Stimulated activated CD8-positive, alpha-beta memory T cell treated with anti-CD3 and anti-CD28 coated beads, Interleukin-15, amount 100 ng/mL, for 24 hours (primary cell): Measurements from ENCODE around the gene EPS8L2.
"Not testable (repeated sequence)": the region's sequence is repeated elsewhere in the genome, so short reads cannot be mapped to it uniquely, and the experiment has no call there.

Experiments used
- DNase-seq: peaks from one replicate; pipeline ENCODE4 v3.0.0-alpha.2; 2020; ENCODE audit warnings: low read depth

Gene EPS8L2

DNA sequence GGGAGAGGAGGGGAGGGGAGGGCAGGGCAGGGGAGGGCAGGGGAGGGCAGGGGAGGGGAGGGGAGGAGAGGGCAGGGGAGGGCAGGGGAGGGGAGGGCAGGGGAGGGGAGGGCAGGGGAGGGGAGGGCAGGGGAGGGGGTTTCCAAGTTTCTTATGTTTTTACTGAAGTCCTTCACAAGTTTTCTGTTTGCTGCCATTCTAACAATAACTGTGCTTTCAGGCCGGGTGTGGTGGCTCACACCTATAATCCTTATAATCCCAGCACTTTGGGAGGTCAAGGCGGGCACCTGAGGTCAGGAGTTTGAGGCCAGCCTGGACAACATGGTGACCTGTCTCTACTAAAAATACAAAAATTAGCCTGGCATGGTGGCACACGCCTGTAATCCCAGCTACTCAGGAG lies 15.8 kb upstream of the EPS8L2 start:
- DNase-seq, result not testable (repeated sequence)

DNA sequence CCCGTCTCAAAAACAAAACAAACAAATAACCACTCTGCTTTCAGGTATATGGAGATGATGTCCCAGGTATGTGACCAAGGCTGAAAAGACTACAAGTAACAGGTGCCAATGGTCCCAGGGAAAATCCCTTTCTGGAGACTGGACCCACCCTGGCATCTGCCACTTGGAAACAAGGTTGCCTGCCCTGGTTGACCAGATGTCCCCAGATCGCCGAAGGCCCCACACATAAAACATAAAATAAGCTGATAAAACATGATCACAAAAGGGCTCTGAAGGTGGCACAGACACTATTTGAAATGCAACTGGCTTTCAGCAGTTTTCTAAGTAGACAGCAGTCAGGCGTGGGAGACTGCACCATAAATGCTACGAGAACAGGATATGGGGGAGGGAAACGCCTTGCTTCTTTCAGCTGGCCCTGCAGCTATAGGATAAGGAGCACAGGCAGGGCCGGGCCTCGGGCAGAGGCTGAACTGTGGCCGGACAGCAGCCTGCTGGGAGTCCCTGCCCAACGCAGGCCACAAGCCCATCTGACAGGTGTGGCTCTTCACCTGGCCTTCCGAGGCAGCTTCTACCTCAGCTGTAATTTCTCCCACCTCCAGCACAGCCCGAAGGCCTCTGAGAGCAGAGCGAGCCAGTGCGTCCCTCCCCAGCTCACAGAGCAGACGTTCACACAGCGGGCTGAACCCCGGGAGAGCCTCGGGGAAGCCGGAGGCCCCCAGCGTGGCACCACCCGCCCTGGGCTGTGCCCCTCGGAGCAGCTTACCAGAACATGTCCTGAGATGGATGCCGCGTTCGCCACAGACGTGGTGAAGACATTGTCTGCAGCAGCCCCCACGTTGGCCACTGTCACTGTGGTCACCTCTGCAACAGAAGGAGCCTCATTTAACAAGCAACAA lies 15.0 kb upstream of the EPS8L2 start:
- DNase-seq, result no peak

DNA sequence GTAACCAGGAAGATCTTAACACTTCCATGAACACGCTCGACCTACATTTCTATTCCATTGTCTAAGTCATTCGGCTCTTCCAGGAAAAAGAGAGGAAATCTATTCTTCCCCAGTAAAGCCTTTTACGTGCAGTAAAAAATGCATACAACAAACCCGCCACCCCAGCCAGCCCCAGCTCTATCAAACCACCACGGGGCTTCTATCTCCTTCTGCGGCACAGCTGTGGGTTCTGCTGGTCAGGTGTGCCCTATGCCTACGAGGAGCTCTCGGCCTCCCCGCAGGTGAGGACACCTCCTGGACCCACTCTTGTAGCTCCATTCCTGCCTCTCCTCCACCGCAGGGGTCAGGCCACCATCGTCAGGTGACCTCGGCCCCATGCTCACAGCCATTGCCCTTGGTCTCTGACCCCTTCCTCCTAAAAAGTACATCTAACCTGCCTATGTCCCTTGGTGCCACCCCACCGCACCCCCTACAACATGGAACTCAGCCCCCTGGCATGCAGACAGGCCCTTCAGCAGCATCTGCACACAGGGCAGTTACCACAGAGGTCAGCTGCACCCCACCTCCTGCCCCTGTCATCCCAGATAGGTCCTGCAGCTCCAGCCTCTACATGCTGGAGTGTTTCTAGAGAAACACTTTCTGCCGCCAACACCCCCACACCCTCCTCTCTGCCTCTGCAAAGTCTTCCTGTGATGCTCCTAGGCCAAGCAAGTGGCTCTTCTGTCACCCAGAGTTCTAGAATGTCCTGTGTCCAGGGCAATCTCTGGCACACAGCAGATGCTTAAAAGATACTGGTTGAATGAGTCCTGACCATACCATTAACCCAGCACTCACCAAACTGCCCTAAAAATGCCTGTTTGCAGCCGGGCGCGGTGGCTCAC lies 14.1 kb upstream of the EPS8L2 start:
- no peak for DNase-seq

DNA sequence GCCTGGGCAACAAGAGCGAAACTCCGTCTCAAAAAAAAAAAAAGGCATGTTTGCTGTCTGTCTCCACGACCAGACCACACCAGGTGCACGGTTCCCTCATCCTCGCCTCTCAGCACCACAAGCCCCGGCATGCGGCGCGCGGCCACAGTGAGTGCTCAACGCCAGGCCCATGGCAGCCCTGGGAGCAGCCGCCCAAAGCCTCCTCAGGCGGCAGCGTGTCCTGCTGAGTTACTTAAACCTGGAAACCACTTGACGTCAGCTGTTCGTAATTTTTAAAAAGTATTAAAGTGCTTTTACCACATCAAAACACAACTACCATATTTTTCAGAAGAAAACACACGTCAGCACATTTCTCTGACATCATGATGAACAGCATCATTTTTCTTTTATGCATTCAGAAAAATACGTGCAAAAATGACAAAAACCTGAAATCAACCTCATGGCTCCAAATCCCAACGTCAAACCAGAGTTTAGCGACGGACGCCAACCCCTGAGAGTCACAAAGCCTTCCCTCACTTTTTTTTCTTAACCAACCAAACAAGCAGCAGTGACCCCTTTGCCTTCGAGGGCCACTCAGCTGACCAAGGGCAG lies 13.1 kb upstream of the EPS8L2 start:
- no peak for DNase-seq

DNA sequence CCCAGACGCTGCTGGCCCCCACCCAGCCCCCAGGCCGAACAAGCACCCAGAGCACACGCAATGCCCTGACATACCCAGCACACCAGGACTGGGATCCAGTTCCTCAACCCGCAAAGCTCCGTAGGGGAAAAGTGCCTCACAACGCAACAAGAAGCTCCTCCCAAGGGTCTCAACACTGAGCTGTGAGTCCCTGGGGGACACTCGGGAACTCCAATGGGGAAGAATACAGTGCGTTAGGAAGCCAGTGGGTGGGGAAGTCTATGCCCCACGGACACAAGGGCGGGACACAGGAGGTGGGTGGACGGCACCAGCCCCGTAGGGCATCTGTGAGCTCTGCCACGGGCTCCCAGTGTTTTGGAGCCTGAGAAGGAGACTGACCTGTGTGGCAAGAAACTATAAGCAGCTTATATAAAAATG lies 12.6 kb upstream of the EPS8L2 start:
- DNase-seq, result no peak

DNA sequence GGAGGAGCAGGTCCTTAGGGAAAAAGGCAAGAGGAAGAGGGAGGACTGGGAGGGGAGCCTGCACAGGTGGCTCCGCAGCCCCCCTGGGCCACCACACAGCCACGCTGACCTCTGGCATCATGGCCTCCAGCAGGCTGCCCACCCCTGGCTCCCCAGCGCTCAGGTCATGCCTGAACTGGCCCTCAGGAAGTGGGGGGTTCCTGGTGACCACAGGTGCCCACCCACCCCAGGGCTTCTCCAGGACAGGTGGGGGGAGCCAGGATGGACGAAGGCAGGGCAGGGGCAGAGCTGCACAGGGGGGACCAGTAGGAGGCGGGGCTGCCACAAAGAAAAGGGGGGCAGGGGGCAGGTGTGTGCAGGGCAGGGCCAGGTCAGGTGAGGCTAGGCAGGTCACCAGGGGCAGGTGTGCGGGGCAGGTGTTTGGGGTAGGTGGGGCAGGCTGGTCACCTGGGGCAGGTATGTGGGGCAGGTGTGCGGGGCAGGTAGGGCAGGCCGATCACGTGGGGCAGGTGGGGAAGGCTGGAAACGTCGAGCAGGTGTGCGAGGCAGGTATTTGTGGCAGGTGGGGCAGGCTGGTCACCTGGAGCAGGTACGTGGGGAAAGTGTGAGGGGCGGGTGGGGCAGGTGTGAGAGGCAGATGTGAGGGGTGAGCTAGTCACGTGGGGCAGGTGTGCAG lies 12.0 kb upstream of the EPS8L2 start:
- no peak for DNase-seq

DNA sequence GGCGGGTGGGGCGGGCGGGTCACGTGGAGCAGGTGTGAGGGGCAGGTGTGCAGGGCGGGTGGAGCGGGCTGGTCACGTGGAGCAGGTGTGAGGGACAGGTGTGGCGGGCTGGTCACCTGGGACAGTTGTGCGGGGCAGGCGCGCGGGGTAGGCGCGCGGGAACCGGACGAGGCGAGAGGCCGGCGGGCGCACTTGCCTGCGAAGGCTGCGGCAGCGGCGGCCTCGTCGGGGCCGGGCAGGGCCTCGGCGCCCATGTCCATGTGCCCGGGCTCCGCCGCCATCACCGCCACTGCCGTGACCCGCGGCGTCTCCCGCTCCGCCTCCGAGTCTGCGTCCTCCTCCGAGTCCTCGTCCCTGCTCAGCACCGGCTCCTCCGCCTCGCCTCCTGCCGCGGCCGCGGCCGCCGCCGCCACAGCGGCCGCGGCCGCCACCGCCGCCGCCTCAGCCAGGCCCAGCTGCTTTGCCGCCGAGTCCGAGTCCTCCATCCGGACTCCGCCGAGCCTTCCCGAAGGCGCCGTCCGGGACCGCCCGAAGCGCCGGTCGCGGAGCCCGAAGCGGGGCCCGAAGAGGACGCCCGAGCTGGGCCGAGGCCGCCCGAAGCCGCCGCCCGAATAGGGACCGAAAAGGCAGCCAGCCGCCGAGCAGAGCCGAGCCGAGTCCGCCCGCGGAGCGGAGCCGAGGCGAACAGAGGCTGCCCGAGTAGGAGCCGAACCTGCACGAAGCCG lies 11.3 kb upstream of the EPS8L2 start, which contains the start of gene DEAF1:
DEAF1 (minus strand) TSS at position 660 of the 725 bp plus-strand sequence; CDS start at position 485, 175 bp downstream.
- DNase-seq, result peak; percentile 96

DNA sequence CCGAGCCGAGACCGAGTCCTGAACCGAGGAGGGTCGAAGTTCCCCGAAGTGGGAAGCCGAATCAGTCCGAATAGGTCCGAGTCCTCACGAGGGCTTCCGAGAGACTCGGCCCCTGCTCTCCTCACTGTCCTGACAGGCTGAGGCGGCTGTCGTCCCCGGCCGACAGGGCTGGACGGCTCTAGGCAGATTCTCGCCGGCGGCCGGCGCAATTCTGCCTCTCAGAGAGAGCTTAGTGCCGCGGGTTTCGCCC lies 10.8 kb upstream of the EPS8L2 start:
- DNase-seq, result no peak

DNA sequence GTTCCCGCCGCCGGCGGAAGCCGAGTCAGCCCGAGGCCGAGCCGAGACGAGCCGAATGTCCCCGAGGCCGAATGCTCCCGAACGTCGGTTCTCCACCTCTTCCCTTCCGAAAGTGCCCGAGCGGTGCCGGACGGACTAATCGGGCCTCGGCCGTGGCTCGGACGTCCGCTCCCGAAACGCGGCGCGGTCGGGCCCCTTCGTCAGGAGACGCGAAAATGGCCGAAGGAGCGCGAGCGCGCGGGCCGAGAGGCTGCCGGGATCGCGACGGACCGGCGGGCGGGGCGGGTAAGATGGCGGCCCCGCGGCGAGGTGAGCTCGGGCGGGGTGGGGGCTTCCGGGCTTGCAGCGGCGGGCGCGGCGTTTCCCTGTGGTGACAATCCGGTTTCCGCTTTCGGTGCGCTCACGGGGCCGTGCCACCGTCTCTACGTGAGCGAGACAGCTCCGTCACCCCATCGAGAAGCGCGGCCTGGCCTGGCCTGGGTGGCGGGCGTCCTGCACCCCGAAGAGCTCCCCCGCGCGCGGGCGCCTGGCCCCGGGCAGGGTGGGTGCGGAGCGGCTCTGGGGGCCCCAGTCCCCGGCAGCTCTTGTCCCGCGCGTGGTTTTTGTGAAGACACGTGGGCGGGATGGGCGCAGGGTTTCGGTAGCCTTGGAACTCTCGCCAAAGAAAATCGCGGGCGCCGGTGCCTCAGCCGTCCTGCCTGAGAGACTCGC lies 10.3 kb upstream of the EPS8L2 start, which contains the start of gene TMEM80:
TMEM80 (plus strand) TSS at position 279 of the 711 bp plus-strand sequence; CDS start at position 291, 12 bp downstream.
- peak; percentile 89 for DNase-seq

DNA sequence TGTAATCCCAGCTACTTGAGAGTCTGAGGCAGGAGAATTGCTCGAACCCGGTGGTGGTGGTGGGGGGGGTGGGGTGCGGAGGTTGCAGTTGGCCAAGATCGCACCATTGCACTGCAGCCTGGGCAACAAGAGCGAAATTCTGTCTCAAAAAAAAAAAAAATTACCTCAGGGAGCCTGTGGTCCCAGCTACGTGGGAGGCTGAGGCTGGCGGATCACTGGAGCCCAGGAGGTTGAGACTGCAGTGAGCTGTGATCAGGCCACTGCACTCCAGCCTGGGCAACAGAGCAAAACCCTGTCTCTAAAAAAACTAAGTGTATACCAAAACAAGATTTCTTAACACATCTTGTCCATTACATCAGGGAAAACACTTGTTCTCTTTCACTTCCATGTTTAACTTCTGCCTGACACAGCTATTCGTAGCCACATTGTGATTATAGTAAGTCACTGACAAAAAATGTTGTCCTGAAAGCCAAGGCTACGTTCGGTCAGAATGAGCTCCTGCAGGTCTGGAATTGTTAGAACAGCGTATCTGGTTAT lies 9.0 kb upstream of the EPS8L2 start:
- no peak for DNase-seq

DNA sequence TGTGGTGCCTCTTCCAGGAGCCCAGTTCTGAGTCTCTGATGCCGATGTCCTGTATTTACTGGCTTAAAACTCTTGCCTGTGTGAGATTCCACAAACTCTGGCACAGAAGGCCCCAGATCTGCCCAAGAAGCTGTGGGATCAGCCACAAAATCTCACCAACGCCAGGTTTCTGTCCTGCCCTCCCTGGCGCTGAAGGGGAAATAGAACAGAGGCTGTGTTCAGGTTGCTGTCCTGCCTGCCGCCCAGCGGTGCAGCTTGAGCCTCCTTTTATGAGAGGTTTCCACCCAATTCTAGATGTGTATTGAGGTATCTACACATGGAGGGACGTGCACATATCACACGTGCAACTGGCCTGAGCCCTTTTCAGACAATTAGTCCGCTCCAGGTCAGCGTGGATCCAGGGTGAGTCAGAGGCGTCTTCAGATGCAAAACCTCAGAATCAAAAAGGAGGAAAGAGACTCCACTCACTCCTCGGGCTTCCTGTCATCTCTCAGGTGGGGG lies 8.2 kb upstream of the EPS8L2 start:
- no peak for DNase-seq

DNA sequence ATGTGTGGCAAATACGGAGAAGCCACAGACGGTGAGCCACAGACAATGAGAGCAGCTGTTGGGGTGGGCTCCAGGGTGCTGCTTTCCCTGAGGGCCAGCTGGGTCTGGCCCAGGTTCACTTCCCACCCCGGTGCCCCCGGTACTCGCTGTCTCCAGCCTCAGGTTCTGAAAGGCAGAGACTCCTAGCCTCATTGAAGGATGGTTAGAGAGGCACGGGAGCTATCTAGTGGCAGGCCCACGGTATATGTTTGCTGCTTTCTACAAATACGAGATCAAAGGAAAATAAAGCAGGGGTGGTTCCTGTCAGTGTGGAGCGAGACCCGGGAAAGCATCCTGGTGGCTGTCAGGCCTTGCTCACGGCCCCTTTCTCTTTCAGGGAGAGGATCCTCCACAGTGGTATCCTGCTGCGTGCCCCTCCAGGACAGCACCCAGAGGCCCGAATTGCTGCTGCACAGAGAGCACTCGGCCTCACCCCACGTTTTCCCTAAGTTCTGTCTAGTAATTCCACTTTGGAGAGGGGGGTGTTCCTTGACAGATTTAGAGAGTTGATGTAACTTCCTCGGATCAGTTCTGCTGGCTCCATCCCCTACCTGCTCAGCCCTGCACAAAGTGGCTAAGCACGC lies 7.4 kb upstream of the EPS8L2 start:
- DNase-seq, result no peak

DNA sequence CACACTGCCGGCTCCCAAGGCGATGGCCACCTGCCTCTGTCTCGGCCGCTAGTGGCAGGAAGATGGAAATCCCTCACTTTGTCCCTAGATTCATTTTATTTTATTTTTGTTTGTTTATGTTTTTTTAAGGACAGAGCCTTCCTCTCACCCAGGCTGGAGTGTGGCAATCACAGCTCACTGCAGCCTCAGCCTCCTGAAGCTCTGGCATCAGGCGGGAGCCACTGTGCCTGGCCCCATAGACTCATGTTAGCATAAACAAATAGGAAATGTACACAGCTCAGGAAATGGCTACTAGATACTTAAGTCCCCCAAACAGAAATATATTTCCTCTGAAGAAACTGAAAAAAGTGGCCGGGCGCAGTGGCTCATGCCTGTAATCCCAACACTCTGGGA lies 6.9 kb upstream of the EPS8L2 start:
- no peak for DNase-seq

DNA sequence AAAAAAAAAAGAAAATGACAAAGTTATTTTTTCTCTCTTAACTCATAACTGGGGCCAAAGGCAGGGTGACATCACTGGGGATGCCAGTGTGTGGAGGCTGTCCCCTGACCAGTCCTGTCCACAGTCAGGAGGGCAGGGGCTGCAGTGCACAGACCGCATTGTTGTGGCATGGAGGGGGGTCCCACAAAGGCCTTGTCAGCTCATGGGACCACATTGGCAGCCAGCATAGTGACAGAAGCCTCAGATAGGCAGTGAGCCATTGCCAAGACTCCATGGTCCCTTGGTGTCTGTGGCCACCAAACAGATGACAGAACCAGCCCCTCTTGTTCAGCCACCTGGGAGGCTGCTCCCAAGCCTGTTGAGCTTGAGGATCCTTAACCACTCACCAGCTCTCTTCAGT lies 6.3 kb upstream of the EPS8L2 start:
- no peak for DNase-seq

DNA sequence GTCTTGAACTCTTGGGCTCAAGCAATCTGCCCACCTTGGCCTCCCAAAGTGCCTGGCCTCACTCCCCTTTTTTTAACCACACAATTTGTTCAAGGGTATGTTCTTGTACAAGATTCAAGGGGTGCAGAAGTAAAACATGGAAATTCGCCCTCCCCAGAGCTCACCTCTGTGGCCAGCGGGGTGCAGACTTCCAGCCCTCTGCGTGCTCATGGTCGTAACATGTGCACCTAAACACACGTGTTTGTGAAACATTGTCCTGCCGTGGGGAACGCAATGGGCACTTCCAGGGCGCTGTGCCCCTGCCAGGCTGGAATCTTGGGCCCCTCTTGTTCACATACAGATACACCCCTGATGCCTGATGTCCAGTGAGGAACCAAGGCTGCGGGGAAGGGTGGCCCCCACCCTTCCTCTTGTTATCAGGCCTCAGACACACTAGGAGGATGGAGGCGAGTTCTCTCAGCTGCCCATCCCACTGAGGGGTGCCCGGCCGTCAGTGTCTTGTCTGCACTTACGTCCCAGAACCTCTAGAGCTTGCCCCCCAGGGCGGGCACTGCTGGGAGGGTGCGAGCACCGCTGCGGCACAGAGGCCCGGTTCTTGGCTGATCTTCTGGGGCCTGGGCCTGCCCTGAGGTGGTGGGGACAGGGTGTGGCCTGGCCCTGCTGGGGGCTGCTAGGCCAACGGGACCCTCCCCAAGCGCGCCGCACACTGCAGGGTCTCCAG lies 4.1 kb upstream of the EPS8L2 start:
- no peak for DNase-seq

DNA sequence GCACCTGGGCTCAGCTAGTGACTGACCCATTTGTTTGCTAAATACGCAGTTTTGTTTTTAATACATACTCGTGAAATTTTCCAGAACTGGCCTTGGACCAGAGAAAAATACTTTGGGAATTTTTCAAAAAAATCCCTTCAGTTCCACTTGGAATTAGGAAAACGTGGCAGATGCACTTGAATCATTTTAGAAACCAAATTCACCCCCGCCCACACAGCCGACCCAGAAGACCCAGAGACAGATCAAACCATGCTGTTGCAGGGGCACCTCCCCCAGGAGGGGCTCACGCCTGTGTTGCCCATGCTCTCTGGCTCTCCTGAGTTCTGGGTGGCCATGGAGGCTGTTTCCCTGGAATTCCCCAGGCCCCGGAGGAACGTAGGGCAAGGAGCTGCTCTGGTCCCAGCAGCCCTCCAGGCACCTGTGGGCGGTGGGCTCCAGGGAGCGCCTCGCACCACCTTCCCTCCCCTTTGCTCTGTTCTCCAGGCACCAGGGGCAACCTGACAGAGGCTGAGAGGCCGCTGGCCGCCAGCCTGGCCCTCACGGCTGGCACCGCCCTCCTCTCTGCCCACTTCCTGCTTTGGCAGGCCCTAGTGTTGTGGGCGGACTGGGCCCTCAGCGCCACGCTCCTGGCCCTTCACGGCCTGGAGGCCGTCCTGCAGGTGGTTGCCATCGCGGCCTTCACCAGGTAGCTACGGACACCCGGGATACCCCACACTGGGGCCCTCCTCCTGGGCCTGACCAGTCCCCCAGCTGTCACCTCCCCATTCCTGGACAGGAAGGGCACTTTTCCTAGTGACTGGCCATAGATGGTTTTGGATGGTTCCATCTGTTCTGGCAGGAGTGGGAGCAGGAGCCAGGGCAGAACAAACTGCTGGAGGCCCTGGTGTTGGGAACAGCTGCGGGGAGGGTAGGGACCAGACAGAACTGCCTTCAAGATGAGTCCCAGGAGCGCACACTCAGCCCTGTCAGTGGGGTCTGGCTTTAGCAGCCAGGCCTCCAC lies 3.3 kb upstream of the EPS8L2 start:
- DNase-seq, result no peak

DNA sequence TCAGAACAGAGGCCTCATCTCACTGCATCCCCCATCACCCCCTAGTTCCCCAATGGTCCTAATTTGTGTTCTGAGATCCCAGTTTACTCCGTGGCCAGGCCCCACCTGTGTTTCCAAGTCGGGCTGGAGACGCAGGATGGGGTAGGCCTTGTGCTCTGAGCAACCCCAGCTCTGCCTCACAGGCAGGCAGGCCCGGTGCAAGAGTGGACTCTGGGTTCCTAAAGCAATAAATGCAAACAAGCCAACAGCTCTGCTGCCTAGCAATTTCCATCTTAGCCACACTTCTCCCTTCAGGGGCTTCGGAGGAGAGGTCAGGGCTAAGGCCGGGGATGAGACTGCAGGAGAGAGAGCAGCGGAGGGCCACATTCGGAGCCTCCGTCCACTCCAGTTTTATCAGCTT lies 2.5 kb upstream of the EPS8L2 start:
- DNase-seq, result no peak

DNA sequence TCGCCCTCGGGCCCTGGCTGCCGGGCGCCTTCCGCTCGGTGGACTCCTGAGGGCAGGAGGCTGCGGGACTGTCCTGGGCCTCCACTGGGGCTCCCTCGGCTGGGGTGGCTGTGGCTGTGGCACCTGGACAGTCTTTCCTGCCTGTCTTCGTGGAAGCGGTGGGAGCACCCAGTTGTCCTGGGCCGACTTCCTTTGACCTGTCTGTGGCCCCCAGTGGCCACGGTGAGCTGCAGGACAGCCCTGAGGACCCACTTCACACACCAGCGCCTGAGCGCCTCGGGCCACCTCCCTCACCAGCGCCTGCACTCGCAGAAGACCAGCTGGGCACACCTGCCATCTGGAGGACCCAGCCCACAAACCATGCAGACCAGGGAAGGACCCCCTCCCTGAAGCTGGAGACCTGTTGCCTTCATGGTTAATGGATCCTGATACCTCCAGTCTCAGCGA lies 1.8 kb upstream of the EPS8L2 start:
- no peak for DNase-seq
